ES-I3 (cell line): ENCODE data around the gene NUP62.

ENCODE experiments used
- H3K36me3 ChIP-seq: 2 replicates; pipeline ENCODE4 v1.6.1; 2013; ENCODE audit warnings: mild to moderate bottlenecking, low read length, control low read depth, moderate library complexity; ENCODE audit not compliant: insufficient read depth
- H3K4me1 ChIP-seq: 2 replicates; pipeline ENCODE4 v1.6.1; 2013; ENCODE audit warnings: mild to moderate bottlenecking, control low read depth, low read length; ENCODE audit not compliant: insufficient read depth
- H3K9ac ChIP-seq: 2 replicates; pipeline ENCODE4 v1.6.1; 2013; ENCODE audit warnings: low read depth, mild to moderate bottlenecking, low read length, moderate library complexity
- H3K9me3 ChIP-seq: 2 replicates; pipeline ENCODE4 v1.6.1; 2013; ENCODE audit warnings: mild to moderate bottlenecking, low read length, moderate library complexity; ENCODE audit not compliant: control insufficient read depth, insufficient read depth

The NUP62 gene

DNA sequence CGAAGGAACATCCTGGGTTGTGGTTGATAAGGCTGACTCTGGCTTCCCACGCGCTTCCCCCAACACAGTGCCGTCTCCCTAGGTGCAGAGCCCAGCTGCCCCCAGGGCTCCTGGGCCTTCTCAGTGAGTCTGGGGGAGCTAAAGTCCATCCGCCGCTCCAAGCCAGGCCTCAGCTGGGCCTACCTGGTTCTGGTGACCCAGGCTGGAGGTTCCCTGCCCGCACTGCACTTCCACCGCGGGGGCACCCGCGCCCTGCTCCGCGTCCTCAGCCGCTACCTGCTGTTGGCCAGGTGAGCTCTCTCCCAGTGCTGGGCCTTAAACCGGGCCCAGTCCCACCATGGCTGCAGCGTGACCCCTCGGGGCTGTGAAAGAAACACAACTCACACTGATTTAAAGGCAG is 48.1 kb downstream of the NUP62 start:
- no peak overlapping the region for H3K9ac ChIP-seq
- H3K4me1 ChIP-seq: 0 out of 2 replicates have a peak, but pooled peaks cover 7% of the 10 kb centered on the region
- H3K9me3 ChIP-seq: no peaks in the 10 kb centered on the region
- peaks cover 11% of the 10 kb centered on the region; the same call in 1 of the 2 replicates for H3K36me3 ChIP-seq

GRCh38 chr19:49880162-49880869 is 49.0 kb downstream of the NUP62 start:
- Histone ChIP-seq H3K4me1 (peaks cover 7% of the 10 kb centered on the region; the same call in 1 of the 2 replicates), H3K9ac (no peak overlapping the region), H3K36me3 (peaks cover 11% of the 10 kb centered on the region; the same call in 1 of the 2 replicates), H3K9me3 (no peaks in the 10 kb centered on the region)

- Histone ChIP-seq H3K9me3 (no peaks in the 10 kb centered on the region), H3K4me1 (peaks cover 7% of the 10 kb centered on the region; the same call in 1 of the 2 replicates), H3K36me3 (peaks cover 11% of the 10 kb centered on the region; the same call in 1 of the 2 replicates), H3K9ac (no peak overlapping the region)
These were observed 49.9 kb downstream of the NUP62 start for GRCh38 chr19:49879243-49879963.

GRCh38 chr19:49878744-49879070 is 50.6 kb downstream of the NUP62 start:
- Histone ChIP-seq H3K9me3 (no peaks in the 10 kb centered on the region), H3K4me1 (peaks cover 7% of the 10 kb centered on the region; the same call in 1 of the 2 replicates), H3K36me3 (peaks cover 6% of the 10 kb centered on the region; the same call in 1 of the 2 replicates), H3K9ac (peak overlapping the region; percentile 95)

DNA sequence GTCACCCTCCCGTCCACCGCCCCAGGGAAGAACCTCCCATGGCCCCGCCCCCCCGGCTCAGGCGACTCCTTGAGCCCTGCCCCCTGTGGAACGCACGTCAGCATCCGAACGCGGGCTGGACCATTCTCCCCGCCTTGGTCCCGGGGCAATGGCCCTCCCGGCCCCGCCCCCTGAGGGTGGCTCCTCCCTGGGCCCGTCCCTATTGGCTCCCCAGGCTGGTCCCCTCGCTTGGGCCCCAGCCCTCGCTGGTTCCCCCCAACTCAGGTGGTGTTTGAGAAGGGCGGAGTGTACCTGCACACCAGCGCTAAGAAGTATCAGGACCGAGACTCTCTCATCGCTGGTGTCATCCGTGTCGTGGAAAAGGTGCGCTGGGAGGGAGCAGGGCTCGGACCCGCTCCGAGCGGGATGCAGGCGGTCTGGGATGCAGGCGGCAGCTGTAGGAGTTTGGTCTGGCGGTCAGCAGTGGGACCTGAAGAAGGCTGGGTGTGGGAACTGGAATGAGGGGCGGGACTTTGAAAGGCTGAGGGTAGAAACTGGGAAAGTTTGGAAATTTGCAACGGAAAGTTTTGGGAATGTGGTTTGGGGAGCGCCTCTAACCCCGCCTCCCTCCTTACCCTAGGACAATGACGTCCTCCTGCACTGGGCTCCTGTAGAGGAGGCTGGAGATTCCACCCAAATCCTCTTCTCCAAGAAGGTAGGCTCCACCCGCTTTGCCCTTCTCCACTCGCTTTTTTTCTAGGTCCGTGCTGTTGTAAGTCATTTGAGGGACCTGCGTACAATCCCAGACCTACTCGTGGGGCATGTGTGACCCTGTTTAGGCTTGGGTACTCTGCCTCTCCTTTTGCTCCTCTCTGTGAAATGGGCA is 51.2 kb downstream of the NUP62 start:
- no peaks in the 10 kb centered on the region for H3K9me3 ChIP-seq
- H3K9ac ChIP-seq: peak overlapping the region; percentile 95
- H3K36me3 ChIP-seq: peaks cover 4% of the 10 kb centered on the region; the same call in 1 of the 2 replicates
- H3K4me1 ChIP-seq: peaks cover 7% of the 10 kb centered on the region; the same call in 1 of the 2 replicates

DNA sequence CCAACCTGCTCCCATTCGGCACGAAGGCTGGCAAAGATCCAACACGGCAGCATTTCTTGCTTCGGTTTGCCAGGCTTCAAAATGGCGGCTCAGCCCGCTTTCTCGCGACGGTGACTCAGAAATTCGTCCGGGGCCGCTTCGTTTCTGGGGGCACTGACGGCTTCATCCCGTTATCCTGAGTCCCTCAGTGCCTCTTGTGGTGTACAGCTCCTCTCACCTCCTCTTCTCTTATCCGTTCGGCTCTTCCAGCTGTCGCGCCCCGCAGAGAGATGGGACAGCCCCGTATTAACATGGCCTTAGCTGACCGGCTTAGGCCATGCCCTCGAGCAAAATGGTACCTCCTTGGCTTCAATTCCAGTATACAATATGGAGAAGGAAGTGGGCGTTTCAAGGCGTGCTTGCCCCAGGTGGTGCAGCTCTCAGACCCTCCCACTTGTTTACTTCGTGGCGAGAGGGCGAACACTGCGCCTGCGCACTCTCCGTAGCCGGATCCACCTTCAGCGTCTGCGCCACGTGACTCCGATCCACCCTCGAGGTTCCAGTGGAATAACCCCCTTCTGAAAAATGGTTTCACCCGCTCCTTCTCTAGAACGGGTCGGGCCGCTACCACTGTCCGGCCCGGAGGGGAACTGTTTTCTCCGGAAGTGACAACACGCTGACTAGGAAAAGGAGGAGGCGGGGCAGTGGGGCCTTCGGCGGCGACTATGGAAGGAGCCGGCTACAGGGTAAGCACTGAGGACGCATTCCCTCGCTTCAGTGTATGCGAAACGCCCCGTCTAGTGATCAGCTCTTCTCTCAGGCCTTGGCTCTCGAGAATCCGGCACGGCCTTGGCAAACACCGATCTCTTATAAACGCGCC is 52.1 kb downstream of the NUP62 start, which contains the start of the genes AKT1S1 and TBC1D17:
TSS of gene AKT1S1 (minus strand) at position 336 of the 859 bp plus-strand sequence. CDS start 4,060 bp downstream, outside the sequence.
TSS of gene TBC1D17 (plus strand) at position 683 of the 859 bp plus-strand sequence. CDS start at position 705, 22 bp downstream.
- Histone ChIP-seq H3K9ac (peak within 1 kb of the TSS; percentile 95), H3K4me1 (peaks cover 7% of the 10 kb centered on the region; the same call in 1 of the 2 replicates), H3K36me3 (no peaks in the 10 kb centered on the region; the same call in 1 of the 2 replicates)

DNA sequence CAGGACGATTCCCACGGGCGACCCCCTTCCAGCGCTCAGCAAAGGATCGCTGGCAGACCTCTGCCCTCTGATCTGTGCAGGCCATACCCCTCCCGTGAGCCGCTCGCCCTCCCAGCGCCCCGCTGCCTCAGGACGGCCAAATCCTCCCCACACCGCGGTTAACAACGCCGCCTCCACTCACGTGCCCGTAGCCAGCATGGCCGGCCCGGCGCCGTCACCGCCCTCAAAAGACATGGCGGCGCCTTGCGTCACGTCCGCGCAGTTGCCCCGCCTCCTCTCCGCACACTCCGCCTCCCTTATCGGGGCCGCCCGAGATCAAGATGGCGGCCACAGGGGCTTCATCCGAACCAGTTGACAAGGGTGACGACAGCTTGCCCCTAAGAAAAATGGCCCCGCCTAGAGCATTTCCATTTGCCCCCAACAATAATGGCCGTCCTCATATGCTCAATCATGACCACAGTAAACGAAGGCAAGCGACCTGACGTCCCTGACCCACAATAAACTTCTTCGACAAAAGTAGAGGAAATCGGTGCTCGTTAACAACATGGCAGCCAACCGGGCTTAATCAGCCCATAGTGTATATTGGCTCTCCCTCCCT is 52.8 kb downstream of the NUP62 start:
- Histone ChIP-seq H3K9ac (peak overlapping the region; percentile 95), H3K4me1 (peaks cover 7% of the 10 kb centered on the region; the same call in 1 of the 2 replicates), H3K9me3 (no peaks in the 10 kb centered on the region), H3K36me3 (no peaks in the 10 kb centered on the region; the same call in 1 of the 2 replicates)

More for the DNA sequence above, 52.1 kb downstream of the NUP62 start, which contains the start of the genes AKT1S1 and TBC1D17:
- no peaks in the 10 kb centered on the region for H3K9me3 ChIP-seq

GRCh38 chr19:49875857-49876421 is 53.4 kb downstream of the NUP62 start:
- no peaks in the 10 kb centered on the region for H3K36me3 ChIP-seq
- peak overlapping the region; percentile 95 for H3K9ac ChIP-seq
- H3K4me1 ChIP-seq: peaks cover 7% of the 10 kb centered on the region; the same call in 1 of the 2 replicates
- H3K9me3 ChIP-seq: no peaks in the 10 kb centered on the region

DNA sequence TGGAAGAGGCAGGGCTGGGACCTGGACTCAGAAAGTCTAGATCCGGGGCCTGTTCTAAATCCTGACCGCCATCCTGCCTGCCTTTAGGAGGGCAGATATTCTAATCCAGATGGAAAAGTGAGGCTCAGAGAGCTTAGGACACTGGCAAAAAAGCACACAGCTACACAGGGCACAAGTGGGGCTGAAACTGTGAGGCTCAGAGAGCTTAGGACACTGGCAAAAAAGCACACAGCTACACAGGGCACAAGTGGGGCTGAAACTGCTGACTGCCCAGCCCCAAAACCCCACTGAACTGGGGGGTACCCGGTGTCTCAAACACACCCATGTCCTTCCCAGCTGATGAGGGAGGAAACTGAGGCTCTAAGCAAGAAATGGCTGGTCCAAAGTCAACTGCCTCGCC is 54.1 kb downstream of the NUP62 start:
- H3K9ac ChIP-seq: peak overlapping the region; percentile 95
- H3K9me3 ChIP-seq: no peaks in the 10 kb centered on the region
- H3K36me3 ChIP-seq: no peaks in the 10 kb centered on the region
- peaks cover 7% of the 10 kb centered on the region; the same call in 1 of the 2 replicates for H3K4me1 ChIP-seq

DNA sequence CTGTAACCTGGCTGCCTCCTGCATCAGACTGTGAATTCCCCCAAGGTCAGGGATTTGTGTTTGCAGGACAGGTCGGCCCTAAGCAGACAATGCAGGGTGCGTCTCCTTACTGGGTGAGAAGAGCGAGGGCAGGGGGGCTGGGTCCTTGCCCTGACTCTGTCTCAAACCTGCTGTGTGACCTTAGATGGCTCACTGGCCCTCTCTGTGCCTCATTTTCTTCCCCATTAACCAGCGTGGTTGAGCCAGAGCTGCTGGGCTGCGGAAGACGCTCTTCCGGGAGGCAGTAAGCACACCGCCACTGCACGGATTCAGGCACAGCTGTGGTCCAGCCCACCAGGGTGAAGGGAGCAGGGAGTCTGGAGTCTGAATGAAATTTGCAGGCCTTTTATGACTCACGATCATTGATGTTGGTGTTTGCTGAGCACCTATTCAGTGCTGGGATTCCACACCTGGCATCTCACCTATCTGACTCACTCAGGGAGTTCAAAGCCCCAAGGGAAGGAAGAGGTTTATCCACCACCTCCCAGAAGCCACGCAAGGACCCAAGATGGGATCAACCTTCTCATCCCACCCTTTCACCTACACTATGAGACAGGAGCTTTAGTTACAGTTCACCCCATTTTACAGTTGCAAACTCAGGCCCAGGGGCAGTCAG is 54.7 kb downstream of the NUP62 start:
- no peaks in the 10 kb centered on the region for H3K9me3 ChIP-seq
- H3K36me3 ChIP-seq: no peaks in the 10 kb centered on the region
- H3K4me1 ChIP-seq: peaks cover 7% of the 10 kb centered on the region; the same call in 1 of the 2 replicates
- no peak overlapping the region for H3K9ac ChIP-seq

DNA sequence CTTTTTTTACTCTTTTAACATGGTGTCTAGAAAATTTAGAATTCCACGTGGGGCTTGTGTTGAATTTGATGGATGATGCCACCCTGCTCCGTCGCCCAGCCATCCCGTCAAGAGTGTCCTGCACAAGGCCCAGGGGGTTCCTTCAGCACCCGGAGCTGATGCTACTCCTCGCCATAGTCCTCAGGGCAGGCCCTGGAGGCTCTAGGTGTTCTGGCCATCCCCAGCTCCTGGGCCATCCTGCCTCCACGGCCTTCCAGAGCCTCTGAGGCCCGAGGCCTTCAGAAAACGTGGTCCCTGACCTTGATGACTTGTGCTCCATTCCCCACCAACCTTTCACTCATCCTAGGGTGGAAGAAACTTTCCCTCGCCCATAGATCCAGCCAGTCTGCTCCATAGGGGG is 55.5 kb downstream of the NUP62 start:
- H3K9me3 ChIP-seq: no peaks in the 10 kb centered on the region
- no peak overlapping the region for H3K9ac ChIP-seq
- H3K36me3 ChIP-seq: no peaks in the 10 kb centered on the region
- H3K4me1 ChIP-seq: peaks cover 5% of the 10 kb centered on the region; the same call in 1 of the 2 replicates

DNA sequence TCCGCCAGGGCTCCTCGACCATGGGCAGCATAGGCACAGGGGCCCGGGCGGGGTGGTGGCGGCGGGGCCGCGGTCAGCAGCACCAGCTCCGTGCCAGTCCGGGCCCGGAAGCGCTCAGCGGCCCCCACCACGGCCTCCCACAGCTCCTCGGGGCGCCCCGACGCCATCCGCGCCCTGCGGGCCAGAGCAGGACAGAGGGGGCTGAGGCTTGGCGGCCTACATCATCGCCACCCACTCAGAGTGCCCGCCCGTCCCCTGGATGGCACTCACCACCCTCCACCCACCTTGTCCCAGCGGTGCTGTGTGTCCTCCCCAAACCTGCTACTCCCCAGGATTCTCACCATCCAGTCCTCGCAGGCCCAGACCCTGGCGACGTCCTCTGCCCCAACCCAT is 56.2 kb downstream of the NUP62 start:
- Histone ChIP-seq H3K9me3 (no peaks in the 10 kb centered on the region), H3K4me1 (no peaks in the 10 kb centered on the region; the same call in 1 of the 2 replicates), H3K36me3 (no peaks in the 10 kb centered on the region), H3K9ac (no peak overlapping the region)
